ENCODE measurements around the gene BRSK1.

DNA sequence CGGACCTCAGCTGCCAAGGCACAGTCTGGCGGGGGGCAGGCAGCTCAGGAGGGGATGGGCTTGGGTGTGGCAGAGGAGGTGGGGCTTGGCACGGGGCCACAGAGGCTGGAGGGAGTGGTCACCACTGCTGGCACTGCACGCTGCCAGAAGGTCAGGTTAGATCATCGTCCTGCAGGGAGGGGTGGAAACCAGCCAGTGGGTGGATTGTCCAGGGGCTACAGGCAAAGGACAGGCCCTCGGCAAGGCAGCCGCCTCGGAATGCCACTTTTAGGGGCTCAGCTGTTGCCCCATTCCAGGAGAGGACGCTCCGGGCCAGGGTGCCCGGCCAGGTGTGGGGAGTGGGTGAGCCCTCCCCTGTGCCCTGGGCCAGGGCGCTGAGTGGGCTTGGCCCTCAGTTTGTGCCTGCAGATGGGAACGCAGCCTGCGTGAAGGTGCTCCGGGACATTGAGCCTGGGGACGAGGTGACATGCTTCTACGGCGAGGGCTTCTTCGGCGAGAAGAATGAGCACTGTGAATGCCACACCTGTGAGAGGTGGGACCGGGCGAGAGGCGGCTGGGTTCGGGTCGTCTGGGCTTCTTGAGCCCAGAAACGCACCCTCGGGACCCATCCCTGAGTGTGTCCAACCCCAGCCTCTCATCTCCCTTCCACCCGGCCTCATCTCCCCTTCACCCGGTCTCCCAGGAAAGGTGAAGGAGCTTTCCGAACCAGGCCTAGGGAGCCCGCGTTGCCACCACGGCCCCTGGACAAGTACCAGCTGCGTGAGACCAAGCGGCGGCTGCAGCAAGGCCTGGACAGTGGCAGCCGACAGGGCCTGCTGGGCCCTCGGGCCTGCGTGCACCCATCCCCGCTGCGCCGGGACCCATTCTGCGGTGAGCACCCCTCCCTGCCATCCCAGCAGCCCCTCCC, 62.3 kb downstream of the BRSK1 start:
- TF ChIP-seq POLR2A (IDR thresholded peaks at IDR 0.05; ENCODE audit: control extremely low read depth in 1 of 2, low read depth in 2 of 2, low read length in 2 of 2) (no peak), EP300 (IDR thresholded peaks at IDR 0.05; ENCODE audit: borderline replicate concordance in 1 of 2, low read depth in 2 of 2, low read length in 2 of 2) (no peak), POLR2AphosphoS5 (IDR thresholded peaks at IDR 0.05; ENCODE audit: low read depth, low read length) (no peak), TBP (IDR thresholded peaks at IDR 0.05; ENCODE audit: low read depth, low read length) (no peak), PHF8 (conservative IDR thresholded peaks at IDR 0.05; ENCODE audit: low read depth, low read length) (no peak), ZNF274 (IDR thresholded peaks at IDR 0.05; ENCODE audit: borderline replicate concordance, extremely low read depth, low read length) (no peak), CREB1 (IDR thresholded peaks at IDR 0.05) (no peak)
- TF ChIP-seq, protein P1, sequence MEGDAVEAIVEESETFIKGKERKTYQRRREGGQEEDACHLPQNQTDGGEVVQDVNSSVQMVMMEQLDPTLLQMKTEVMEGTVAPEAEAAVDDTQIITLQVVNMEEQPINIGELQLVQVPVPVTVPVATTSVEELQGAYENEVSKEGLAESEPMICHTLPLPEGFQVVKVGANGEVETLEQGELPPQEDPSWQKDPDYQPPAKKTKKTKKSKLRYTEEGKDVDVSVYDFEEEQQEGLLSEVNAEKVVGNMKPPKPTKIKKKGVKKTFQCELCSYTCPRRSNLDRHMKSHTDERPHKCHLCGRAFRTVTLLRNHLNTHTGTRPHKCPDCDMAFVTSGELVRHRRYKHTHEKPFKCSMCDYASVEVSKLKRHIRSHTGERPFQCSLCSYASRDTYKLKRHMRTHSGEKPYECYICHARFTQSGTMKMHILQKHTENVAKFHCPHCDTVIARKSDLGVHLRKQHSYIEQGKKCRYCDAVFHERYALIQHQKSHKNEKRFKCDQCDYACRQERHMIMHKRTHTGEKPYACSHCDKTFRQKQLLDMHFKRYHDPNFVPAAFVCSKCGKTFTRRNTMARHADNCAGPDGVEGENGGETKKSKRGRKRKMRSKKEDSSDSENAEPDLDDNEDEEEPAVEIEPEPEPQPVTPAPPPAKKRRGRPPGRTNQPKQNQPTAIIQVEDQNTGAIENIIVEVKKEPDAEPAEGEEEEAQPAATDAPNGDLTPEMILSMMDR (IDR thresholded peaks at IDR 0.05; ENCODE audit: control extremely low read depth in 1 of 3, insufficient read depth in 1 of 3, low read depth in 1 of 3, low read length in 3 of 3) = no peak
